ENCODE results near the gene TMEM167A.

GRCh38 chr5:83055166-83055565, 22.0 kb downstream of the TMEM167A start:
- TF ChIP-seq CTCF (conservative IDR thresholded peaks at IDR 0.05; ENCODE audit: low read depth in 2 of 2): no peak
- no peak for TF ChIP-seq POLR2AphosphoS5 (IDR thresholded peaks at IDR 0.05; ENCODE audit: low read depth)

All from GM23338 (cell line).